Measurements from ENCODE around the gene SEMA6A.

SEMA6A gene

GRCh38 chr5:116522356-116523136, 52.1 kb downstream of the SEMA6A start:
- no peak for DNase-seq

GRCh38 chr5:116521173-116521872, 53.3 kb downstream of the SEMA6A start:
- no peak for DNase-seq

GRCh38 chr5:116520771-116521170, 53.9 kb downstream of the SEMA6A start:
- DNase-seq = no peak

GRCh38 chr5:116518423-116518822, 56.2 kb downstream of the SEMA6A start:
- no peak for DNase-seq

GRCh38 chr5:116517488-116517887, 57.1 kb downstream of the SEMA6A start:
- DNase-seq = no peak

- DNase-seq = no peak
These were observed 58.6 kb downstream of the SEMA6A start for GRCh38 chr5:116516021-116516420.

- DNase-seq = no peak
These were observed 60.1 kb downstream of the SEMA6A start for GRCh38 chr5:116514421-116514970.

GRCh38 chr5:116510517-116510916, 64.1 kb downstream of the SEMA6A start:
- DNase-seq = no peak

GRCh38 chr5:116509483-116510244, 65.0 kb downstream of the SEMA6A start:
- no peak for DNase-seq

GRCh38 chr5:116508835-116509234, 65.8 kb downstream of the SEMA6A start:
- no peak for DNase-seq

- no peak for DNase-seq
These were observed 66.5 kb downstream of the SEMA6A start for GRCh38 chr5:116507941-116508655.

- no peak for DNase-seq
These were observed 67.5 kb downstream of the SEMA6A start for GRCh38 chr5:116507051-116507537.

- DNase-seq = no peak
These were observed 68.1 kb downstream of the SEMA6A start for GRCh38 chr5:116506488-116506887.

- no peak for DNase-seq
These were observed 69.9 kb downstream of the SEMA6A start for GRCh38 chr5:116504593-116505166.

GRCh38 chr5:116502616-116503015, 72.0 kb downstream of the SEMA6A start:
- DNase-seq = no peak

- no peak for DNase-seq
These were observed 72.5 kb downstream of the SEMA6A start for GRCh38 chr5:116502138-116502537.

- DNase-seq = no peak
These were observed 76.0 kb downstream of the SEMA6A start for GRCh38 chr5:116498503-116499048.

- no peak for DNase-seq
These were observed 77.0 kb downstream of the SEMA6A start for GRCh38 chr5:116497631-116498030.

GRCh38 chr5:116495786-116496357, 78.8 kb downstream of the SEMA6A start:
- DNase-seq = no peak

- no peak for DNase-seq
These were observed 79.7 kb downstream of the SEMA6A start for GRCh38 chr5:116494784-116495450.

GRCh38 chr5:116492776-116493175, 81.8 kb downstream of the SEMA6A start:
- DNase-seq = no peak

Measured in stimulated activated CD4-positive, alpha-beta T cell treated with anti-CD3 and anti-CD28 coated beads, Interleukin-2, amount 100 ng/mL, for 24 hours (primary cell).